GM15510 (cell line): Measurements from ENCODE around the gene ENTHD1.

Experiments used
- POLR2A ChIP-seq: IDR thresholded peaks from 3 replicates; pipeline ENCODE4 v1.6.1; 2011; ENCODE audit warnings: borderline replicate concordance; ENCODE audit not compliant: insufficient read length; ENCODE audit errors: extremely low read depth

The ENTHD1 gene

DNA sequence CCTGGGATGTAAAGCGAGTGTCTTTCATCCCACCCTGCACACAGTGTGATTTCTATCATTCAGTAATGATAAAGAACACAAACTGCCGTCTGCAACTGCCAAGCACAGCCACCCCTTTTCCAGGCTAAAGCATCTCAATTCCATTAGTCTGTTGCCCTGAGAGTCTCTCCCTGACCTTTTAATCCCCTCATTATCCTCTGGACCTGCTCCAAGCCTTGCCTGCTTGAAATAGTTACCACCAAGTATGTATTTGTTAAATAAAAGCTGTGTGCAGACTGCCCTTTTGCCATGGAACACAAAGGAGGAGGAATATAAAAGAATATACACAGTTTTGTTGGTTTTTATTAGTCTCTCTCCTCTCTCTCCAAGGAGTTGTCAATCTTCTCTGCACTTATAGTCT lies 20.3 kb upstream of the ENTHD1 start:
- no peak for TF ChIP-seq POLR2A

DNA sequence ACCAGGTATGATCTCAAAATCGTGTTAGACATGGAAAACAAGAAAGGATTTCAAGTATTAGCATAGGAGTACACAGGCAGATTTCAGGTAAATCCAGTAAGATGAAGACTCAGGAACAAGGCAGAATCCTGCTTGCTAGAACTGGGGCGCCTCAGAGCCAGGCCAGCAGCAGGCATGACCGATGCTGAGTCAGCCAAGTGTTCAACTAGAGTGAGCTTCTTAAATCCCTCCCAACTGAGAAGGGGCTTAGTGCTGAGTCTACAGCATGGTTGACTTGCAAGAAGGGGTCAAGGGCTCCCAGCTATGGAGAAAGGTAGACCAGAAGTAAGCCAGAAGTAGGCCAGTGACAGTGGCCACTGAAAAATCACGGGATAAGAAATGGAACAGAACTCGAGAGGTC lies 19.8 kb upstream of the ENTHD1 start:
- no peak for TF ChIP-seq POLR2A

DNA sequence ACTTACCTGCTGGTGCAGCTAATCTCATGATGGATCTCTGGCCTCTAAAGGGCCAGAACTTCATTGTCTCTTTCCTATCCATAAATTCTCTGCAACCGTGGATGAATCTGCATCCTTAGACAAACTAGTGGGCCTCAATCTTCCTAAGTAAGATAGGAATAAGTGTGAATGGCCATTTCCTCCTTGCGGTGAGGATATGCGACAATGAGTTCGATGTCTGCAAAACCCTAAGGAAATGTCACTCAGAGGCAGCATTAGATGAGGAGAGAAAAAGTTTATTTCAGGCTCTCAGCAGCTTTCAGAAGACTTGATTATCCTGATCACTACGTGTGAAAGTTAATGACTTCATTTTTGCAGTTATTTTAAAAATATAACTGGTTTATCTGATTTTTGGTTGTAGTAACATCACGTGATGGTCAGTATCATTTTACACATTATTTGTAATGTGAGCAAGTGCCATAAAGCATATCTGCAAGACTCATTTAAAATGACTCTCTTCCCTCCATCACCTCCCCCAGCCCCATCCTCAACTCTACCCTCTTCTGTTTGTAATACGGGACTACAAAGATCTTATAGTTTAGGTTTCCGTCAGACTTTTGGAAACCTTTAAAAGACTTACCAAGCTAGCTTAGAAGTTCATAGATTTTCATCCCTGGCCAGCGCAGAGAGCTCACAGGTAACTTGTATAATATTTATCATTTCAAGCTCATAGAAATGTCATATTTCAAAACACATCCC lies 17.5 kb upstream of the ENTHD1 start:
- no peak for TF ChIP-seq POLR2A

DNA sequence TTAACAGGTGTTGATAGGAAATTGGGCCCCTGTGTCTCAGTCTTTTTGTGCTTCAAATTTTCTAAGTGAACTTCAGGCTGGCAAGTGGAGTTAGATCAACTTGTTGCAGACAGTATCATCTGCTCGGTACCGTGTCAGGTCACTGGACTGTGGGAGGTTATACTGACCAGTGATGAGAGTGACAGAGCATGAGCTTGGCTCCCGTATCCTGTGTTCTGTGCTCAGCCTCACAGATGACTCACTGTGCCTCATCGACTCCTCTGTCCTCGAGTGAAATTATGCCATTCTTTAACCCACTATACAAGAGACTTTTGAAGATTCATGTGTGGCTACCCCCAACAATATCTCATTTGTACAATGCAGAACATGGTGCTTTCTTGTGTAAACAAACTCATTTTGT lies 15.2 kb upstream of the ENTHD1 start:
- TF ChIP-seq POLR2A = no peak

DNA sequence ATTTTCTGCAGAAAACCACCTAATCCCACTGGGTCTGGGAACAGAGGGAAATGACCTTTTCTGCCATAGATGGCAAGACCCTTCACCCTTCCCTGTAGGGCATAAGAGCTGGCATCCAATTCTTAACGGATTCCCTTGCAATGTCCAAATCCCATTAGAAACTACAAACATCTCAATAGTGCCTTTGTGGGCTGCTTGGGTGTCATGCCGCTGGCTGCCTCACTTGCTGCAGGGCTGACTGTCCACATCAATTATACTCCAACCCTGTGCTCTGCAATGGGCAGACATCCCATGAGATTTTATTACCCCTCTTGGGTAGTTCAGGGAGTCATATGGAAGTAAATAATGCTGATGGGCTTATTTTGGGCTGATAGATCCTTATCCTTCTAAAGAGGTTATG lies 14.6 kb upstream of the ENTHD1 start:
- no peak for TF ChIP-seq POLR2A

DNA sequence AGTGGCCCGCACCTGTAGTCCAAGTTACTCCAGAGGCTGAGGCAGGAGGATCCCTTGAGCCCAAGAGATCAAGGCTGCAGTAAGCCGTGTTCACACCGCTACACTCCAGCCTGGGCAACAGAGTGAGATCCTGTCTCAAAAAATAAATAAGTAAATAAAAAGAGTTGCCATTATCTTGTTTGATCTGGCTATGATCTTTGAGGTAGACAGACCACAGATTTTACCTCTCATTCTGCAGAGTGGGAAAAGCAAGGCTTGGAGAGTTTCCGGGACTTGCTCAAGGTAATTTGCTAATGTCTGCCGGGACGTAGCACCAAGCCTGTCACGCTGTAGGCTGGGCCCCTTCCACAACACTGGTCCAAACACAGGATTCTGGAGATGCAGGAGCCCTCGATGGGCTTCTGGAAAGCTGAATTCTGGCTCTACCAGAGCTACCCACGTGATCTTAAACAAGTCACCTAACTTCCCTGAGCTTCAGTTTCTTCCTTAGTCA lies 14.1 kb upstream of the ENTHD1 start:
- TF ChIP-seq POLR2A = no peak

DNA sequence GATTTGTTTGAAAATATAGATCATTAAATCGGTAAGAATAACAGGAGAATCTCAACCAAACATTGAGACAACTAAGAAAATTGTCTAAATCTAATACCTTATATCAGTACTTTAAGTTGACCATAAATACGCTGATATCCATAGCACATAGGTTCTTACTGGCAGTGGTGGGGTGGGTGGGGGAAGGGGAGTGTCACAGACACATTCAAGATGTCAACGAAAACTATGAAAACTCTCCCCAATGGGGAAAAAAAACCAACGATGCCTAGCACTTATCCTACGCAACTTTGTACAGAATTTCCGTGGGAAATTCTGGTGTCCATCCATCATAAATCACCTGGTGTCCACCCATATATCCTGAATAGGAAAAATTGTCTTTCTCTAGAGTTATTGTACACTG lies 13.5 kb upstream of the ENTHD1 start:
- TF ChIP-seq POLR2A = no peak

DNA sequence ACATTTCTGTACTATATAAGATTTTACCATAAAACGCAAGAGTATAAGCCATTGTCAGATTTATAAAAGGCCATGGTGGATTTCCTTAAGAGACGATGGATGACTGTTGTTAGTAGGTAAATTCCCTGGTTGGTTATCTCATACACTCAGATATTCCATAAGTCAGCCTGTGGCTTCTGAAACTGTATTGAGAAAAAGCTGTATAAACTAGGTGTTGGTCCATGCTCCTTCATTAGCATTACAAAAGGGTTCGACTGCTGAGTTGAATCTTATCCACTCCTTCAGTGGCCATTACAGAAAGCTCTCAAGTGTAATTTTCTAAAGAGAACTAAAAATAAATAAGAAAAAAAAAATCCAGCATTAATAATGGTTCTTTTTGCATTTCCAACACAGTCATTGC lies 12.6 kb upstream of the ENTHD1 start:
- no peak for TF ChIP-seq POLR2A

DNA sequence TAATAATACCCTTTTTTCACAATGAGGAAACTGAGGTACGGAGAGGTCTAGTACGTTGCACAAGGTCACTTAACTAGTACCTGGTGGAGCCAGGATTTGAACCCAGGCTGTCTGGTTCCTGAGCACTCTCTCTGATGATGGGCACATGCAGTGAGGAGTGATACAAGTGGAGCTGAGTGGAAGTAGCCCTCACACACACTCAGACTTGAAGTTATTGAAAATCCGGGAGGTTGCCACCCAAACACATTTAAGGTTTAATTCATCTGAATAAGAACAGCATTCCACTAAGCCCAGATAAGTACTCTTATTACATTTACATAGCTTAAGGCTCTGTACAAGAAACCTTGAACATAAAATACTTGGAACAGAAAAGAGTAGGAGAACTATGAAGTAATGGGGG lies 12.1 kb upstream of the ENTHD1 start:
- no peak for TF ChIP-seq POLR2A

DNA sequence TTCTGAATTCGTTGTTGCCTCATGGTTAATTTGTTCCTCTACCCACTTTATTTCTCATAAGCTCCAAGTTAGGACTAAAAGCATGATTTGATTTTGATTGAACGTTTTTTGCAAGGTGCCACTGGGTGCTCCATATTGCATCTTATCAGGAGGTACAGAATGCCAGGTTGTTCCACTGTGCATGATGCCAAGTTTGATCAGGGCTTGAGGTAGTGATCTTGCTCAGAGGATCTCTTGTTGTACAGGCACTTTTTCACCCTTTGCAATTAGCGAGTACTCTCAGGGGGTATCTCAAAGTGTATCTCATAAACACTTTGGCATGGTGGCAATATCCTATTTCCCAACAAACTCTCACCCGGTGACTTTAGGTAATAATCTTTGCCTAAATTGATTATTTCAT lies 11.3 kb upstream of the ENTHD1 start:
- no peak for TF ChIP-seq POLR2A

DNA sequence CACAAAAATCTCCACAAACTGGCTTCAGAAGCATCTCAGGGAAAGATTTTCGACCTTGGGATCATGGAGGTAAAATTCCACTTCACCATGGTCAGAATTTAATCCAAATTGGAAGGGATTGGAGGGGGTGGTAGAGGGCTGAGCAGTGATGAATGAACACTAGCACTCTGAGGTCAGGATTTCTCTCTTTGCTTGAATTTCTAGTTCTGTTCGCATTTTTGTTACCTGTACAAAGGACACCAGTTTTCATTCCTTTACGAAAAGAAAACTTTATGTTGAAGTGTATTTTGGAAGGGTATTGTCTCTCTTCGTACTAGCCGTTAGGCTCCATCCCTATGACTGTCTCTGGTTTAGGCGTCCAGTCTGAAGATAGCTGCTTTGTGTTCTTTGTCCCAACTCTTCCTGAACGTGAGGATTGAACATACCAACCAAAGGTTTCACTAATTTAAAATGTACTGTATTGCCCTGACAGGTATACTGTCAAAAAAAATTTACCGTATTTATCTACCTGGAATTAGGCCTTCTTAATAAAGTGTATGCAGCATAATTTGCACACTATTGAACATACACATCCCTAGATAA lies 8.1 kb upstream of the ENTHD1 start:
- TF ChIP-seq POLR2A = no peak

DNA sequence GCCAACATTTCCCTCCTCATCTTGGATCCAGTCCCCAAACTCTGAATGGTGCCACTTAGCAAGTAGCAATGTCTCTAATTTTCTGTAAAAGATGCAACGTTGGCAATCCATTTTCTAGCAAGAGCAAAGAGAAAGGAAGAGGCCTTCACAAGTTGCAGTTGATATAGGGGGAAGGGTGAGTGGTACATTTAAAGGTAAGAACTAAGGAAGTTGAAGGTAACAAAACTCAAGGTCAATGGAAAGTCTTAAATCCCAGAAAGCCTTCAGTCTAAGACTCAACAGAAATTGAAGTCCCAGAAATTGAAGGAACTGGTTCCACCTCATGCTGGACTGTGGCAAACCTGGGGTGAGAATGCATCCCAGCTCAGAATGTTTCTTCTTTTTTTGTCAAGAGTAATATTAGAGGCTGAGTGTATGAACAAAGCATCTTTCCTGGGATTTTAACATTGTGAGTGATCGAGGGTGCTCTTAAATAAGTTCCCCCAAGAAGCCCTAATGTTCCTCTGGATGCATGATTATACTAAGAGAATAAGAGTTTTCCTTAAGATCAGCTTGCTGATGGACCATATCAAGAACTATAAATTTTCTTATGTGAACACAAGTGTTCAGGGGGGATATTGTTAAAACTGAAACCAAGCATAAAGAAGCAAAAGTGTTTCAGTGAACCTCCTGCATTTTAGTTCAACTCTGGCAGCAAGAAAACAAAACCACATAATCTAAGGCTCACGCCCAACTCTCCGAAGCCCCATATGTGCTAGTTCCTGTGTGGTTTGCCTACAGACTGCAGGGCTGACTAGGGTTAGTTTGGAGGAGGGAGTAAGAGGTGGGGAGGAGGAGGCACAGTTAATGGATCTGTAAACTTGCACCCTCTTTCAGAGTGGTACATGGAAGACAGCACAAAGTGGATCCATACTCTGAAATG lies 7.0 kb upstream of the ENTHD1 start, which contains the start of gene GRAP2:
GRAP2 (plus strand) TSS at position 779 of the 922 bp plus-strand sequence. CDS start 46,023 bp downstream, outside the sequence.
- no peak for TF ChIP-seq POLR2A

DNA sequence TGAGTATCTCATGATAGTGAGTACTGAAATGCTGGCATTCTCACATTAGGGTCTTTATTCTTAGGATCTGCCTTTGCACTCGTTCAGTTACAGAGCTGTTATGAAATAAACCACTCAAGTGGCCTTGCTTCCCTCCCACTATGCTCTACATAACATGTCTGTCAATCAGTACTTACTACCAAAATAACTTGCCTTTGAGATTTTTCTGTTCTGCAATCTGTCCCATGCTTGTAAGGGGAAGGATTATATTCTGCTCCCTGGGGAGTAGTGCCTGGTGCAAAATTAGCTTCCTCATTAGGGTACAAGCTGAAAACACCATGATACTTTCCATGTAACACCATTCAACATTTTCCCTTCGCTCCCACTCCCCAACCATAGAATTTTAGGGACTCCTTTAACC lies 5.4 kb upstream of the ENTHD1 start:
- no peak for TF ChIP-seq POLR2A

DNA sequence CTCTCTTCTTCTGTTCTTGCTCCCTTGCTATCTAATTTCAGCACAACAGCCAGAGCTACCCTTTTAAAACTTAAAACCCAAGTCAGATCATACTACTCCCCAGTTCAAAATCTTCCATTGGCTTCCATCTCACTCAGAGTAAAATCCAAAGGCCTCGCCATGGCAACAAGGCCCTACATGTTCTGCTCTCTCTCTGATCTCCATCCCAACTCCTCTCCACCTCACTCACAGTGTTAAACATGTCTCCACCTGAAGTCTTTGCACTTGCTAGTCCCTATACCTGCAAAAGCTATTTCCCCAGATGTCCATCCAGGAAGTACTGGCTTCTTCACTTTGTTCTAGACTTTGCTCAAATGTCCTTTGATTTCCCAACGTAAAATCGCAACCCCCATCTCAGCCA lies 4.3 kb upstream of the ENTHD1 start:
- TF ChIP-seq POLR2A = no peak

DNA sequence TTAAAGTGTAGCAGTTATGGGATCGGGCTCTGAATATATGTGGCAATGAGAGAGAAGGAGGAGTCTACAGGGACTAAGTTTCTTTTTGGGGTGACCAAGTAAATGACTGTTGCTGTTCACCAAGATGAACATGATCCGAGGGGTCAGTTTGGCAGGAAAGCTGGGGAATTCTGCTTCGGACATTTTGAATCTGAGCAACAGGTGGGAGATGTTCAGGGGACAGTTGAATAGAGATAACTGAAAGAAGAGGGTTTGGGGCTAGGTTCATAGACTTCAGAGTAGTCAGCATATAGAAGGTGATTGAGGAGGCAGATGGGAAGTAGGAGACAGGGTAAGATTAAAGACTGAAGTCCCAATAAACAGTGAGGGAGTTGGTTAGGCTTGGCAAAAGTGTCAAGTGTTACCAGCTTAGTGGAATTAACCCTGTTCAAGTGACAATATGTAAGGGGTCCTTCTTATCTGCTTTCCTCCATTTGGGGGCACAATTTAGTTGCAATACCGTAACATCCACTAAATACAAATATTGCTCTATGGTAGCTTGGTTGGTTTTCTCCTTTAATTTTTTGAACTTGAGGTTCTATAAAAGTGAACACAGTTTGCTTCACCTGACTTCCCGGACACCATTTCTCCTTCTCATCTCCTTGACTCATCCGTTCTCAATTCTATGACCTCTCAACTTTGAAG lies 2.9 kb upstream of the ENTHD1 start:
- no peak for TF ChIP-seq POLR2A
